Panc1 (cell line): ENCODE measurements around the gene GNAQ. TPM values are rescaled to one million over a fixed set of nuclear protein-coding genes. Genes with fewer than 3 reads are reported as not detected.

Experiments
- ATAC-seq: fragments of 200-7000 bp; cut with Tn5 transposase; 2 replicates; pipeline ENCODE4 v1.9.1; 2020; ENCODE audit warnings: mild to moderate bottlenecking, moderate library complexity
- BruUV-seq: library from RNA; stranded (reverse); fragments of 400-500 nt; replicated peaks from 2 replicates; lab custom pipeline; 2021; lab: Mats Ljungman, UMichigan
- CTCF ChIA-PET: fragments of 300-600 bp; sonication (Branson Sonifier 250); formaldehyde crosslinking; loops from one replicate; lab custom pipeline; 2022; ENCODE audit warnings: antibody characterized with exemption; lab: Charles Lee
- POLR2A ChIA-PET: fragments of 300-600 bp; sonication (Branson Sonifier 250); formaldehyde crosslinking; loops from one replicate; lab custom pipeline; 2022; ENCODE audit warnings: antibody characterized with exemption; lab: Charles Lee
- DNase-seq: peaks from one replicate; pipeline ENCODE4 v3.0.0-alpha.2; 2010; ENCODE audit warnings: low read depth, low spot score
- H3K27ac ChIP-seq: 2 replicates; pipeline ENCODE4 v1.5.1; 2011; ENCODE audit warnings: mild to moderate bottlenecking, low read length, inconsistent platforms
- H3K27me3 ChIP-seq: fragments of 200-500 bp; sonication (Bioruptor generic); 2 replicates; pipeline ENCODE4 v1.6.0; 2014; ENCODE audit warnings: low read length, inconsistent platforms; ENCODE audit not compliant: control insufficient read depth, insufficient read depth
- H3K36me3 ChIP-seq: fragments of 200-500 bp; sonication (Bioruptor generic); 2 replicates; pipeline ENCODE4 v1.5.1; 2014; ENCODE audit warnings: inconsistent platforms, mild to moderate bottlenecking, low read length, moderate library complexity; ENCODE audit not compliant: control insufficient read depth, insufficient read depth
- H3K4me1 ChIP-seq: 2 replicates; pipeline ENCODE4 v1.5.1; 2011; ENCODE audit warnings: inconsistent platforms, mild to moderate bottlenecking, low read length, moderate library complexity; ENCODE audit not compliant: control insufficient read depth, insufficient read depth
- H3K4me3 ChIP-seq, 2 experiments: 2 replicates each; pipeline ENCODE4 v1.5.1; 2011 to 2012; ENCODE audit warnings: low read depth in 2 of 2, low read length in 2 of 2, mild to moderate bottlenecking in 2 of 2, inconsistent platforms in 1 of 2, moderate library complexity in 1 of 2
- H3K9me3 ChIP-seq: fragments of 200-500 bp; sonication (Bioruptor generic); 2 replicates; pipeline ENCODE4 v1.5.1; 2014; ENCODE audit warnings: low read depth, mild to moderate bottlenecking, inconsistent platforms, low read length, moderate library complexity; ENCODE audit not compliant: control insufficient read depth, insufficient read depth
- POLR2AphosphoS5 ChIP-seq: IDR thresholded peaks from 2 replicates; pipeline ENCODE4 v1.6.1; 2012; ENCODE audit warnings: mild to moderate bottlenecking, low read depth, low read length, moderate library complexity
- SIN3A ChIP-seq: IDR thresholded peaks from 2 replicates; pipeline ENCODE4 v1.6.1; 2012; ENCODE audit warnings: low read depth, mild to moderate bottlenecking, low read length, moderate library complexity, borderline replicate concordance; ENCODE audit not compliant: insufficient read depth
- TCF7L2 ChIP-seq: IDR thresholded peaks from 2 replicates; pipeline ENCODE4 v1.6.1; 2011; ENCODE audit warnings: mild to moderate bottlenecking, low read depth, low read length, inconsistent platforms
- in situ Hi-C: cut with HindIII; loops from 2 replicates; pipeline ENCODE4 v1.10.0; 2016; ENCODE audit warnings: low sequenced_read_pairs, low pct_unique_long_range_greater_than_20kb
- intact Hi-C: fragments of 100-400 bp; cut with micrococcal nuclease; formaldehyde crosslinking; loops from one replicate; pipeline ENCODE4 v1.10.0; 2022; ENCODE audit not compliant: unreplicated experiment
- total RNA-seq: library from RNA; stranded (reverse); gene quantifications from one replicate; pipeline ENCODE4 v1.2.1, GENCODE V29; 2021; ENCODE audit not compliant: unreplicated experiment
- TF ChIP-seq, protein P1 (sequence below), 2 experiments: IDR thresholded peaks; 2 replicates each; pipeline ENCODE4 v1.6.1; 2011 to 2012; ENCODE audit warnings: low read depth in 2 of 2, control low read depth in 1 of 2, low read length in 1 of 2, mild to moderate bottlenecking in 1 of 2, moderate library complexity in 1 of 2; ENCODE audit not compliant: insufficient read depth in 1 of 2
- TF ChIP-seq, protein P2 (sequence below): fragments of 450-650 bp; IDR thresholded peaks from 2 replicates; pipeline ENCODE4 v1.5.1; 2017; ENCODE audit warnings: mild to moderate bottlenecking

GNAQ gene
- total RNA-seq, 1 experiment from 2014 or later, result 34.5 TPM

DNA sequence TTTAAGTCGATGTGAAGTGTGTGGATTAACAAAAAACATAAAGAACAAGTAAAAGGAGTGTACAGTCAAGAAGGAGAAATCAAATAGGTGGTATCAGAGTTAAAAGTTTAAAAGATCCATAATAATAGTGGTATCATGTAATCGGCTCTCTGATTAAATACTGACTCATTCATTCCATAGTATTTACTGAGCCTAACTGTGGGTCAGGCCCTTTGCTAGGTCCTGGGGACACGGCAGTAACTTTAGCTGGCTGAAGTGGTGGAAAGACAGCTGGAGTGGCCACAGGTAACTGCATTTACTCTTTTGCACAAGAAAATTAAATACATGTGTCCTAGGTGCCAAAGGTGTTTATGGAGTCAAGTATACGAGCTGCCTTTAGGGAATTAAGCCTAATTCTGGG lies 124.0 kb downstream of the GNAQ start:
- no peak for DNase-seq
- Histone ChIP-seq H3K27ac (no peak overlapping the region), H3K4me3 (no peak overlapping the region), H3K27me3 (no peaks in the 10 kb centered on the region), H3K4me1 (peaks cover 4% of the 10 kb centered on the region; the same call in 1 of the 2 replicates), H3K9me3 (no peaks in the 10 kb centered on the region), H3K36me3 (no peaks in the 10 kb centered on the region)
- intact Hi-C loops (no loop called here), in situ Hi-C loops (no loop called here)
- peak; percentile 78 for ATAC-seq
- no TSS peak for BruUV-seq
- TF ChIP-seq, protein P1, sequence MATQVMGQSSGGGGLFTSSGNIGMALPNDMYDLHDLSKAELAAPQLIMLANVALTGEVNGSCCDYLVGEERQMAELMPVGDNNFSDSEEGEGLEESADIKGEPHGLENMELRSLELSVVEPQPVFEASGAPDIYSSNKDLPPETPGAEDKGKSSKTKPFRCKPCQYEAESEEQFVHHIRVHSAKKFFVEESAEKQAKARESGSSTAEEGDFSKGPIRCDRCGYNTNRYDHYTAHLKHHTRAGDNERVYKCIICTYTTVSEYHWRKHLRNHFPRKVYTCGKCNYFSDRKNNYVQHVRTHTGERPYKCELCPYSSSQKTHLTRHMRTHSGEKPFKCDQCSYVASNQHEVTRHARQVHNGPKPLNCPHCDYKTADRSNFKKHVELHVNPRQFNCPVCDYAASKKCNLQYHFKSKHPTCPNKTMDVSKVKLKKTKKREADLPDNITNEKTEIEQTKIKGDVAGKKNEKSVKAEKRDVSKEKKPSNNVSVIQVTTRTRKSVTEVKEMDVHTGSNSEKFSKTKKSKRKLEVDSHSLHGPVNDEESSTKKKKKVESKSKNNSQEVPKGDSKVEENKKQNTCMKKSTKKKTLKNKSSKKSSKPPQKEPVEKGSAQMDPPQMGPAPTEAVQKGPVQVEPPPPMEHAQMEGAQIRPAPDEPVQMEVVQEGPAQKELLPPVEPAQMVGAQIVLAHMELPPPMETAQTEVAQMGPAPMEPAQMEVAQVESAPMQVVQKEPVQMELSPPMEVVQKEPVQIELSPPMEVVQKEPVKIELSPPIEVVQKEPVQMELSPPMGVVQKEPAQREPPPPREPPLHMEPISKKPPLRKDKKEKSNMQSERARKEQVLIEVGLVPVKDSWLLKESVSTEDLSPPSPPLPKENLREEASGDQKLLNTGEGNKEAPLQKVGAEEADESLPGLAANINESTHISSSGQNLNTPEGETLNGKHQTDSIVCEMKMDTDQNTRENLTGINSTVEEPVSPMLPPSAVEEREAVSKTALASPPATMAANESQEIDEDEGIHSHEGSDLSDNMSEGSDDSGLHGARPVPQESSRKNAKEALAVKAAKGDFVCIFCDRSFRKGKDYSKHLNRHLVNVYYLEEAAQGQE (IDR thresholded peaks at IDR 0.05; ENCODE audit: insufficient read depth in 1 of 2, low read depth in 2 of 2, low read length in 1 of 2), result no peak
- POLR2A ChIA-PET, result no interaction called here
- CTCF ChIA-PET, result no interaction called here

DNA sequence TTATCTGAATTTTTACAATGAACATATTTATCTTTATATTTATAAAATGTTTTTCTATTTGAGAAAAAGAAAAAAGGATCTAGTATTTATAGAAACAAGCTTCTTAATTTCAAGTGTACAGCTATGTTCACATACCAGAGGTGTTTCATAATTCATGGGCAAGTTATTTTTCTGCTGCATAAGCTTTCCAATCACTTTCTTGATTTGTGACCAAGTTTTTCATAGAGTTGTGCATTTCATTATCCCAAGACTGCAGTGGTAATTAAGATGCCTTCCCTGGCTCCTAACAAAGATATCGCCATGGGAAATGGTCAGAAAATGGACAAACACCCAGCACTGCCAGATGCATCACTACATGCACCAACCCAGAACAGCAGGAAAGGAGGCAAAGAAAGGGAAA lies 124.6 kb downstream of the GNAQ start:
- BruUV-seq, result no TSS peak
- ChIA-PET CTCF (no interaction called here), POLR2A (no interaction called here)
- Histone ChIP-seq H3K4me3 (no peak overlapping the region), H3K4me1 (peaks cover 4% of the 10 kb centered on the region; the same call in 1 of the 2 replicates), H3K27ac (no peak overlapping the region), H3K9me3 (no peaks in the 10 kb centered on the region), H3K27me3 (no peaks in the 10 kb centered on the region), H3K36me3 (no peaks in the 10 kb centered on the region)
- no peak for DNase-seq
- ATAC-seq, result no peak
- in situ Hi-C loops (no loop called here), intact Hi-C loops (no loop called here)
- TF ChIP-seq POLR2AphosphoS5, result no peak
- TF ChIP-seq, protein P2, sequence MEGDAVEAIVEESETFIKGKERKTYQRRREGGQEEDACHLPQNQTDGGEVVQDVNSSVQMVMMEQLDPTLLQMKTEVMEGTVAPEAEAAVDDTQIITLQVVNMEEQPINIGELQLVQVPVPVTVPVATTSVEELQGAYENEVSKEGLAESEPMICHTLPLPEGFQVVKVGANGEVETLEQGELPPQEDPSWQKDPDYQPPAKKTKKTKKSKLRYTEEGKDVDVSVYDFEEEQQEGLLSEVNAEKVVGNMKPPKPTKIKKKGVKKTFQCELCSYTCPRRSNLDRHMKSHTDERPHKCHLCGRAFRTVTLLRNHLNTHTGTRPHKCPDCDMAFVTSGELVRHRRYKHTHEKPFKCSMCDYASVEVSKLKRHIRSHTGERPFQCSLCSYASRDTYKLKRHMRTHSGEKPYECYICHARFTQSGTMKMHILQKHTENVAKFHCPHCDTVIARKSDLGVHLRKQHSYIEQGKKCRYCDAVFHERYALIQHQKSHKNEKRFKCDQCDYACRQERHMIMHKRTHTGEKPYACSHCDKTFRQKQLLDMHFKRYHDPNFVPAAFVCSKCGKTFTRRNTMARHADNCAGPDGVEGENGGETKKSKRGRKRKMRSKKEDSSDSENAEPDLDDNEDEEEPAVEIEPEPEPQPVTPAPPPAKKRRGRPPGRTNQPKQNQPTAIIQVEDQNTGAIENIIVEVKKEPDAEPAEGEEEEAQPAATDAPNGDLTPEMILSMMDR, result no peak
- no peak for TF ChIP-seq SIN3A
- no peak for TF ChIP-seq TCF7L2
- TF ChIP-seq, protein P1 (IDR thresholded peaks at IDR 0.05; ENCODE audit: insufficient read depth in 1 of 2, low read depth in 2 of 2, low read length in 1 of 2), result no peak
